ENCODE measurements around the gene TC2N.
"Not testable (repeated sequence)": the region's sequence is repeated elsewhere in the genome, so short reads cannot be mapped to it uniquely, and the experiment has no call there.

Gene TC2N

GRCh38 chr14:91834571-91834970 lies 32.8 kb downstream of the TC2N start:
- no peak for DNase-seq (ENCODE audit: low read depth in 3 of 3)

- no peak for DNase-seq (ENCODE audit: low read depth in 3 of 3)
Observed at GRCh38 chr14:91831337-91831736, 36.0 kb downstream of the TC2N start.

GRCh38 chr14:91830777-91831176 lies 36.6 kb downstream of the TC2N start:
- DNase-seq (ENCODE audit: low read depth in 3 of 3) = no peak

GRCh38 chr14:91829511-91829910 lies 37.8 kb downstream of the TC2N start:
- no peak for DNase-seq (ENCODE audit: low read depth in 3 of 3)

GRCh38 chr14:91827746-91828145 lies 39.6 kb downstream of the TC2N start:
- DNase-seq (ENCODE audit: low read depth in 3 of 3) = no peak

GRCh38 chr14:91817566-91818325 lies 49.6 kb downstream of the TC2N start:
- DNase-seq (ENCODE audit: low read depth in 3 of 3) = no peak

GRCh38 chr14:91814317-91814716 lies 53.0 kb downstream of the TC2N start:
- no peak for DNase-seq (ENCODE audit: low read depth in 3 of 3)

- DNase-seq (ENCODE audit: low read depth in 3 of 3) = no peak
Observed at GRCh38 chr14:91810699-91811098, 56.6 kb downstream of the TC2N start.

GRCh38 chr14:91806716-91807115 lies 60.6 kb downstream of the TC2N start:
- no peak for DNase-seq (ENCODE audit: low read depth in 3 of 3)

GRCh38 chr14:91806094-91806493 lies 61.2 kb downstream of the TC2N start:
- DNase-seq (ENCODE audit: low read depth in 3 of 3) = not testable (repeated sequence)

- DNase-seq (ENCODE audit: low read depth in 3 of 3) = no peak
Observed at GRCh38 chr14:91805659-91806058, 61.7 kb downstream of the TC2N start.

GRCh38 chr14:91801358-91801757 lies 66.0 kb downstream of the TC2N start:
- no peak for DNase-seq (ENCODE audit: low read depth in 3 of 3)

GRCh38 chr14:91796617-91797347 lies 70.6 kb downstream of the TC2N start:
- DNase-seq (ENCODE audit: low read depth in 3 of 3) = no peak

- DNase-seq (ENCODE audit: low read depth in 3 of 3) = no peak
Observed at GRCh38 chr14:91793704-91794103, 73.6 kb downstream of the TC2N start.

GRCh38 chr14:91786188-91786587 lies 81.1 kb downstream of the TC2N start:
- no peak for DNase-seq (ENCODE audit: low read depth in 3 of 3)

GRCh38 chr14:91780452-91780851 lies 86.9 kb downstream of the TC2N start:
- DNase-seq (ENCODE audit: low read depth in 3 of 3) = no peak

GRCh38 chr14:91778217-91778616 lies 89.1 kb downstream of the TC2N start:
- no peak for DNase-seq (ENCODE audit: low read depth in 3 of 3)

GRCh38 chr14:91774140-91775096 lies 92.9 kb downstream of the TC2N start:
- no peak for DNase-seq (ENCODE audit: low read depth in 3 of 3)

- no peak for DNase-seq (ENCODE audit: low read depth in 3 of 3)
Observed at GRCh38 chr14:91770185-91770584, 97.2 kb downstream of the TC2N start.

- DNase-seq (ENCODE audit: low read depth in 3 of 3) = no peak
Observed at GRCh38 chr14:91755570-91756295, 111.6 kb downstream of the TC2N start.

GRCh38 chr14:91754819-91755218 lies 112.5 kb downstream of the TC2N start:
- no peak for DNase-seq (ENCODE audit: low read depth in 3 of 3)

Data from stimulated activated CD4-positive, alpha-beta T cell treated with anti-CD3 and anti-CD28 coated beads, TNF-alpha, amount 100 ng/mL, for 48 hours (primary cell).